ENCODE measurements around the gene SPDEF. TPM values are rescaled to one million over a fixed set of nuclear protein-coding genes. Genes with fewer than 3 reads are reported as not detected.

SPDEF gene
- total RNA-seq, 1 donor from 2014 or later, result not detected

- Mint-ChIP-seq H3K4me1 (ENCODE audit: low read depth, unreplicated experiment) (no peaks in the 10 kb centered on the region), H3K9me3 (ENCODE audit: unreplicated experiment) (no peaks in the 10 kb centered on the region), H3K27me3 (ENCODE audit: unreplicated experiment) (peaks cover 7% of the 10 kb centered on the region), H3K4me3 (ENCODE audit: unreplicated experiment) (no peak overlapping the region), H3K27ac (ENCODE audit: unreplicated experiment) (no peak overlapping the region), H3K36me3 (ENCODE audit: unreplicated experiment) (no peaks in the 10 kb centered on the region)
- TF ChIP-seq CTCF (IDR thresholded peaks at IDR 0.05; ENCODE audit: partially characterized antibody, unreplicated experiment), result no peak
- no peak for DNase-seq
Measured at GRCh38 chr6:34489207-34489805, 66.8 kb downstream of the SPDEF start.

Other genes with a start within 250 kb of the SPDEF start
- 76.1 TPM for gene NUDT3, start 163.7 kb downstream of the SPDEF start, total RNA-seq (ENCODE audit: unreplicated experiment)
- gene RPS10, start 130.3 kb downstream of the SPDEF start, total RNA-seq (ENCODE audit: unreplicated experiment), result 643 TPM
- gene PACSIN1, start 90.3 kb downstream of the SPDEF start, total RNA-seq (ENCODE audit: unreplicated experiment), result 0.47 TPM
- 37.7 TPM for gene ILRUN, start 140.4 kb upstream of the SPDEF start, total RNA-seq (ENCODE audit: unreplicated experiment)
- 95.9 TPM for gene SNRPC, start 201.2 kb upstream of the SPDEF start, total RNA-seq (ENCODE audit: unreplicated experiment)
- gene BLTP3A, start 235.8 kb upstream of the SPDEF start, total RNA-seq (ENCODE audit: unreplicated experiment), result 27.8 TPM